Measurements from ENCODE around the gene MSMP.

Gene MSMP

GRCh38 chr9:35710818-35711500 lies 43.1 kb downstream of the MSMP start:
- peaks cover 84% of the 10 kb centered on the region for H3K36me3 Mint-ChIP-seq (ENCODE audit: low read depth)
- TF ChIP-seq CTCF (IDR thresholded peaks at IDR 0.05): no peak
- H3K4me1 Mint-ChIP-seq: peaks cover 8% of the 10 kb centered on the region

GRCh38 chr9:35708146-35708545 lies 45.9 kb downstream of the MSMP start:
- Mint-ChIP-seq H3K4me3 (no peak overlapping the region), H3K4me1 (peaks cover 8% of the 10 kb centered on the region), H3K9me3 (no peaks in the 10 kb centered on the region), H3K36me3 (ENCODE audit: low read depth) (peaks cover 73% of the 10 kb centered on the region), H3K27me3 (ENCODE audit: low read depth, poor library complexity) (no peaks in the 10 kb centered on the region), H3K27ac (no peak overlapping the region)
- TF ChIP-seq CTCF (IDR thresholded peaks at IDR 0.05): no peak
- no peak for DNase-seq

More at GRCh38 chr9:35710818-35711500, 43.1 kb downstream of the MSMP start:
- no peak overlapping the region for H3K4me3 Mint-ChIP-seq
- H3K9me3 Mint-ChIP-seq: no peaks in the 10 kb centered on the region
- no peak for DNase-seq
- no peaks in the 10 kb centered on the region for H3K27me3 Mint-ChIP-seq (ENCODE audit: low read depth, poor library complexity)
- H3K27ac Mint-ChIP-seq: no peak overlapping the region

GRCh38 chr9:35706951-35707350 lies 47.1 kb downstream of the MSMP start:
- no peak for TF ChIP-seq CTCF (IDR thresholded peaks at IDR 0.05)
- Mint-ChIP-seq H3K4me3 (no peak overlapping the region), H3K27ac (no peak overlapping the region), H3K4me1 (peaks cover 6% of the 10 kb centered on the region), H3K36me3 (ENCODE audit: low read depth) (peaks cover 67% of the 10 kb centered on the region), H3K9me3 (no peaks in the 10 kb centered on the region), H3K27me3 (ENCODE audit: low read depth, poor library complexity) (no peaks in the 10 kb centered on the region)
- no peak for DNase-seq

GRCh38 chr9:35705836-35706430 lies 48.1 kb downstream of the MSMP start:
- no peaks in the 10 kb centered on the region for H3K27me3 Mint-ChIP-seq (ENCODE audit: low read depth, poor library complexity)
- peaks cover 57% of the 10 kb centered on the region for H3K36me3 Mint-ChIP-seq (ENCODE audit: low read depth)
- no peaks in the 10 kb centered on the region for H3K9me3 Mint-ChIP-seq
- H3K4me1 Mint-ChIP-seq: no peaks in the 10 kb centered on the region
- H3K4me3 Mint-ChIP-seq: no peak overlapping the region
- DNase-seq: no peak
- TF ChIP-seq CTCF (IDR thresholded peaks at IDR 0.05): no peak
- H3K27ac Mint-ChIP-seq: no peak overlapping the region

- TF ChIP-seq CTCF (IDR thresholded peaks at IDR 0.05): no peak
- H3K4me1 Mint-ChIP-seq: no peaks in the 10 kb centered on the region
These were observed 48.7 kb downstream of the MSMP start for GRCh38 chr9:35705372-35705771.

More at GRCh38 chr9:35705372-35705771, 48.7 kb downstream of the MSMP start:
- H3K36me3 Mint-ChIP-seq (ENCODE audit: low read depth): peaks cover 51% of the 10 kb centered on the region
- H3K4me3 Mint-ChIP-seq: no peak overlapping the region
- H3K27ac Mint-ChIP-seq: no peak overlapping the region
- no peak for DNase-seq
- no peaks in the 10 kb centered on the region for H3K27me3 Mint-ChIP-seq (ENCODE audit: low read depth, poor library complexity)
- no peaks in the 10 kb centered on the region for H3K9me3 Mint-ChIP-seq
